Neural cell (in vitro differentiated cells): ENCODE measurements around the gene SND1. TPM values are rescaled to one million over a fixed set of nuclear protein-coding genes. Genes with fewer than 3 reads are reported as not detected.

ENCODE experiments used
- H2AFZ ChIP-seq: fragments of 200-600, 300-800 bp; sonication (generic), shearing (Covaris generic); 2 replicates; pipeline ENCODE4 v1.6.0; 2014; ENCODE audit warnings: low read depth, mild to moderate bottlenecking, antibody characterized with exemption, low read length, moderate library complexity
- H3F3A ChIP-seq: fragments of 200-600 bp; shearing (Covaris generic); 2 replicates; pipeline ENCODE4 v1.6.1; 2016; ENCODE audit warnings: mild to moderate bottlenecking, moderate library complexity, mixed read lengths, antibody characterized with exemption, low read length; ENCODE audit not compliant: insufficient read depth, poor library complexity, severe bottlenecking
- H3K27ac ChIP-seq: fragments of 200-600, 300-800 bp; sonication (generic), shearing (Covaris generic); 2 replicates; pipeline ENCODE4 v1.5.1; 2014; ENCODE audit warnings: mild to moderate bottlenecking, low read length, moderate library complexity
- H3K27me3 ChIP-seq: fragments of 300-800, 200-600 bp; sonication (generic), shearing (Covaris generic); 2 replicates; pipeline ENCODE4 v1.6.0; 2014; ENCODE audit warnings: mild to moderate bottlenecking, low read depth, low read length, moderate library complexity; ENCODE audit not compliant: insufficient read depth
- H3K36me3 ChIP-seq: fragments of 300-800, 200-600 bp; sonication (generic), shearing (Covaris generic); 2 replicates; pipeline ENCODE4 v1.5.1; 2014; ENCODE audit warnings: mild to moderate bottlenecking, antibody characterized with exemption, low read length, moderate library complexity; ENCODE audit not compliant: insufficient read depth
- H3K4me2 ChIP-seq: fragments of 300-800, 200-600 bp; sonication (generic), shearing (Covaris generic); 2 replicates; pipeline ENCODE4 v1.6.0; 2014; ENCODE audit warnings: mild to moderate bottlenecking, low read length
- H3K4me3 ChIP-seq: fragments of 300-800, 200-600 bp; sonication (generic), shearing (Covaris generic); 2 replicates; pipeline ENCODE4 v1.5.1; 2014; ENCODE audit warnings: mild to moderate bottlenecking, low read length, moderate library complexity
- H3K79me2 ChIP-seq: fragments of 200-600 bp; shearing (Covaris generic); replicated peaks from 2 replicates; pipeline ENCODE4 v1.6.0; 2014; ENCODE audit warnings: mild to moderate bottlenecking, low read length, moderate library complexity; ENCODE audit not compliant: insufficient read depth
- H3K9ac ChIP-seq: fragments of 300-800, 200-600 bp; sonication (generic), shearing (Covaris generic); 2 replicates; pipeline ENCODE4 v1.6.1; 2016; ENCODE audit warnings: mild to moderate bottlenecking, low read length, mixed read lengths
- H3K9me2 ChIP-seq: fragments of 200-600 bp; shearing (Covaris generic); 2 replicates; pipeline ENCODE4 v1.6.1; 2016; ENCODE audit warnings: mild to moderate bottlenecking, low read length, mixed read lengths; ENCODE audit not compliant: insufficient read depth
- H3K9me3 ChIP-seq: fragments of 200-600, 300-800 bp; sonication (generic), shearing (Covaris generic); 2 replicates; pipeline ENCODE4 v1.6.1; 2016; ENCODE audit warnings: mild to moderate bottlenecking, mixed run types, low read length, moderate library complexity, mixed read lengths
- H4K20me1 ChIP-seq: fragments of 200-600 bp; shearing (Covaris generic); 2 replicates; pipeline ENCODE4 v1.6.1; 2016; ENCODE audit warnings: mild to moderate bottlenecking, mixed run types; ENCODE audit not compliant: insufficient read depth
- CTCF ChIP-seq: fragments of 450-650 bp; IDR thresholded peaks from 2 replicates; pipeline ENCODE4 v1.5.1; 2014; ENCODE audit warnings: antibody characterized with exemption, mild to moderate bottlenecking, moderate library complexity; ENCODE audit not compliant: poor library complexity, severe bottlenecking
- EP300 ChIP-seq: fragments of 450-650 bp; conservative IDR thresholded peaks from 2 replicates; pipeline ENCODE4 v1.6.1; 2014; ENCODE audit warnings: antibody characterized with exemption, mild to moderate bottlenecking, moderate library complexity; ENCODE audit not compliant: poor library complexity, severe bottlenecking
- EZH2 ChIP-seq: fragments of 200-600, 300-800 bp; shearing (Covaris generic), sonication (generic); IDR thresholded peaks from 2 replicates; pipeline ENCODE4 v1.6.1; 2014; ENCODE audit warnings: antibody characterized with exemption, low read length, borderline replicate concordance, mild to moderate bottlenecking; ENCODE audit not compliant: insufficient read depth, poor library complexity, severe bottlenecking
- MXI1 ChIP-seq: fragments of 450-650 bp; conservative IDR thresholded peaks from 2 replicates; pipeline ENCODE4 v1.6.1; 2014; ENCODE audit warnings: antibody characterized with exemption, mild to moderate bottlenecking; ENCODE audit not compliant: poor library complexity, severe bottlenecking
- POLR2AphosphoS5 ChIP-seq: IDR thresholded peaks from 2 replicates; pipeline ENCODE4 v1.6.1; 2012
- RAD21 ChIP-seq: fragments of 450-650 bp; conservative IDR thresholded peaks from 2 replicates; pipeline ENCODE4 v1.6.1; 2014; ENCODE audit warnings: antibody characterized with exemption, mild to moderate bottlenecking, moderate library complexity
- REST ChIP-seq: IDR thresholded peaks from 2 replicates; pipeline ENCODE4 v1.6.1; 2012; ENCODE audit warnings: borderline replicate concordance
- SMC3 ChIP-seq: fragments of 450-650 bp; conservative IDR thresholded peaks from 2 replicates; pipeline ENCODE4 v1.6.1; 2014; ENCODE audit warnings: antibody characterized with exemption, mild to moderate bottlenecking, moderate library complexity; ENCODE audit not compliant: poor library complexity
- TAF1 ChIP-seq: IDR thresholded peaks from 2 replicates; pipeline ENCODE4 v1.6.1; 2012; ENCODE audit warnings: low read depth
- polyA plus RNA-seq: library from polyadenylated mRNA; depleted of rRNA; stranded (reverse); fragments of >200 nt; gene quantifications from 2 replicates; pipeline ENCODE4 v1.2.3, GENCODE V29; 2014

SND1 gene
- polyA plus RNA-seq, 1 donor from 2014 or later, result 37.4 TPM

GRCh38 chr7:127815631-127816145 lies 163.7 kb downstream of the SND1 start:
- no peaks in the 10 kb centered on the region for H4K20me1 ChIP-seq
- no peaks in the 10 kb centered on the region for H3K36me3 ChIP-seq
- no peak overlapping the region for H3K27ac ChIP-seq
- no peak overlapping the region for H2AFZ ChIP-seq
- no peak overlapping the region for H3K4me3 ChIP-seq
- H3K79me2 ChIP-seq, result no peaks in the 10 kb centered on the region
- H3K27me3 ChIP-seq, result no peaks in the 10 kb centered on the region
- no peak overlapping the region for H3K4me2 ChIP-seq
- no peak for TF ChIP-seq REST
- no peak for TF ChIP-seq TAF1
- TF ChIP-seq POLR2AphosphoS5, result no peak
- no peak for TF ChIP-seq EZH2
- no peak for TF ChIP-seq CTCF
- no peak for TF ChIP-seq EP300
- TF ChIP-seq SMC3, result no peak
- no peak for TF ChIP-seq RAD21
- TF ChIP-seq MXI1, result no peak
- no peaks in the 10 kb centered on the region for H3K9me2 ChIP-seq
- H3K9ac ChIP-seq, result no peak overlapping the region
- H3K9me3 ChIP-seq, result no peaks in the 10 kb centered on the region
- peaks cover 5% of the 10 kb centered on the region for H3F3A ChIP-seq

- Histone ChIP-seq H3K9me3 (no peaks in the 10 kb centered on the region), H3K36me3 (no peaks in the 10 kb centered on the region), H3K9ac (no peak overlapping the region), H2AFZ (no peak overlapping the region), H3K9me2 (no peaks in the 10 kb centered on the region), H3K27me3 (no peaks in the 10 kb centered on the region), H3K79me2 (no peaks in the 10 kb centered on the region), H3F3A (peaks cover 6% of the 10 kb centered on the region), H3K4me2 (no peak overlapping the region), H3K4me3 (no peak overlapping the region), H3K27ac (no peak overlapping the region), H4K20me1 (no peaks in the 10 kb centered on the region)
- TF ChIP-seq RAD21 (no peak), CTCF (no peak), POLR2AphosphoS5 (no peak), TAF1 (no peak), MXI1 (no peak), EP300 (no peak), SMC3 (no peak)
Observed at GRCh38 chr7:127816354-127817190, 164.6 kb downstream of the SND1 start.
